Progenitor cell of endocrine pancreas (in vitro differentiated cells): Measurements from ENCODE around the gene SLC9A8. TPM values are rescaled to one million over a fixed set of nuclear protein-coding genes. Genes with fewer than 3 reads are reported as not detected.

Experiments used
- DNase-seq: peaks from one replicate; pipeline ENCODE4 v3.0.0; 2021; ENCODE audit warnings: low spot score; ENCODE audit not compliant: unreplicated experiment
- H3K27ac Mint-ChIP-seq: 2 replicates; pipeline ENCODE4 v1.8.0; 2021; ENCODE audit warnings: mild to moderate bottlenecking, moderate library complexity, mixed read lengths
- H3K27me3 Mint-ChIP-seq: 2 replicates; pipeline ENCODE4 v1.8.0; 2021; ENCODE audit warnings: mixed read lengths
- H3K36me3 Mint-ChIP-seq: 2 replicates; pipeline ENCODE4 v1.8.0; 2022; ENCODE audit warnings: mixed read lengths; ENCODE audit not compliant: insufficient read depth
- H3K4me1 Mint-ChIP-seq: 2 replicates; pipeline ENCODE4 v1.8.0; 2021; ENCODE audit warnings: low read depth, mixed read lengths
- H3K4me3 Mint-ChIP-seq: 2 replicates; pipeline ENCODE4 v1.8.0; 2021; ENCODE audit warnings: low read depth, mild to moderate bottlenecking, moderate library complexity, mixed read lengths
- H3K9me3 Mint-ChIP-seq: 2 replicates; pipeline ENCODE4 v1.8.0; 2021; ENCODE audit warnings: low read depth, mixed read lengths
- CTCF ChIP-seq: fragments of 200-600 bp; sonication (generic); IDR thresholded peaks from one replicate; pipeline ENCODE4 v1.5.0; 2021; ENCODE audit warnings: antibody characterized with exemption, mild to moderate bottlenecking; ENCODE audit not compliant: unreplicated experiment
- total RNA-seq: library from RNA; stranded (reverse); gene quantifications from 2 replicates; pipeline ENCODE4 v1.2.1, GENCODE V29; 2021

Gene SLC9A8
- total RNA-seq, 1 donor from 2014 or later: 11.4 TPM

GRCh38 chr20:49819702-49820101 is 7.1 kb downstream of the SLC9A8 start:
- H3K4me3 Mint-ChIP-seq: no peak overlapping the region
- peaks cover 20% of the 10 kb centered on the region for H3K36me3 Mint-ChIP-seq
- no peaks in the 10 kb centered on the region for H3K4me1 Mint-ChIP-seq
- no peak for DNase-seq
- no peaks in the 10 kb centered on the region for H3K9me3 Mint-ChIP-seq
- H3K27ac Mint-ChIP-seq: no peak overlapping the region
- no peak for TF ChIP-seq CTCF
- H3K27me3 Mint-ChIP-seq: no peaks in the 10 kb centered on the region

GRCh38 chr20:49821381-49821780 is 8.8 kb downstream of the SLC9A8 start:
- no peak overlapping the region for H3K4me3 Mint-ChIP-seq
- no peak for TF ChIP-seq CTCF
- H3K36me3 Mint-ChIP-seq: peaks cover 20% of the 10 kb centered on the region
- no peak for DNase-seq
- H3K27ac Mint-ChIP-seq: no peak overlapping the region
- H3K4me1 Mint-ChIP-seq: no peaks in the 10 kb centered on the region
- H3K27me3 Mint-ChIP-seq: no peaks in the 10 kb centered on the region
- H3K9me3 Mint-ChIP-seq: no peaks in the 10 kb centered on the region

GRCh38 chr20:49821870-49822331 is 9.3 kb downstream of the SLC9A8 start:
- H3K27ac Mint-ChIP-seq: no peak overlapping the region
- H3K9me3 Mint-ChIP-seq: no peaks in the 10 kb centered on the region
- no peak for TF ChIP-seq CTCF
- no peak for DNase-seq
- H3K36me3 Mint-ChIP-seq: peaks cover 19% of the 10 kb centered on the region
- no peaks in the 10 kb centered on the region for H3K27me3 Mint-ChIP-seq
- H3K4me3 Mint-ChIP-seq: no peak overlapping the region
- H3K4me1 Mint-ChIP-seq: no peaks in the 10 kb centered on the region

GRCh38 chr20:49823152-49823847 is 10.7 kb downstream of the SLC9A8 start:
- Mint-ChIP-seq H3K9me3 (no peaks in the 10 kb centered on the region), H3K27ac (peak overlapping the region; percentile 11), H3K27me3 (no peaks in the 10 kb centered on the region), H3K4me3 (no peak overlapping the region), H3K4me1 (no peaks in the 10 kb centered on the region), H3K36me3 (peaks cover 17% of the 10 kb centered on the region)
- no peak for DNase-seq
- no peak for TF ChIP-seq CTCF

- H3K27me3 Mint-ChIP-seq: no peaks in the 10 kb centered on the region
- no peak for TF ChIP-seq CTCF
- no peaks in the 10 kb centered on the region for H3K4me1 Mint-ChIP-seq
- peaks cover 18% of the 10 kb centered on the region for H3K36me3 Mint-ChIP-seq
- H3K4me3 Mint-ChIP-seq: no peak overlapping the region
- DNase-seq: no peak
- no peak overlapping the region for H3K27ac Mint-ChIP-seq
- H3K9me3 Mint-ChIP-seq: no peaks in the 10 kb centered on the region
These were observed 11.6 kb downstream of the SLC9A8 start for GRCh38 chr20:49824206-49824605.
